ENCODE results near the gene FAM210A. TPM values are rescaled to one million over a fixed set of nuclear protein-coding genes. Genes with fewer than 3 reads are reported as not detected.

FAM210A gene
- total RNA-seq, 1 donor from 2014 or later: 13.1 TPM

DNA sequence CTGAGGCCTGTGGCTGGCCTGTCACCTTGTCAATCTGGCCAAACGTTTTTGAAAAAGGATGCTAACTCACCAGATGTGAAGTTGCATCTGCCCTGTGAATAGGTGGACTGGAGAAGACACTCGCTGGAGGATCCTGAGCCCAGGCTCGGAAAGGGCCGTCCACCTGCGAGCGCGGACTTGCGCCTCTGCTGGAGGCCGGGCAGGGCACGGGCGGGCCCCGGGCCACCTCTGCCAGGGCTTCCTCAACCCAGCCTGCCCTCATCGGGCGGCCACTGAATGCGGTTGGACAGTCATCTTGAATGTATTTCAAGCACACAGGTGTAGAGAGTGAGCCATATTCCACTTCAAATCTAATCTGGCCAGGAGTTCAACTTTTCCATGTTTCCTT, 83.9 kb downstream of the FAM210A start:
- Histone ChIP-seq H3K4me3 (no peak overlapping the region), H3K9me3 (no peaks in the 10 kb centered on the region), H3K4me1 (peaks cover 13% of the 10 kb centered on the region), H3K36me3 (no peaks in the 10 kb centered on the region), H3K27me3 (no peaks in the 10 kb centered on the region), H3K27ac (no peak overlapping the region)
- intact Hi-C loops (cut with DNase I): no loop called here
- DNase-seq (no peak), ATAC-seq (no peak)
- TF ChIP-seq, protein P1, sequence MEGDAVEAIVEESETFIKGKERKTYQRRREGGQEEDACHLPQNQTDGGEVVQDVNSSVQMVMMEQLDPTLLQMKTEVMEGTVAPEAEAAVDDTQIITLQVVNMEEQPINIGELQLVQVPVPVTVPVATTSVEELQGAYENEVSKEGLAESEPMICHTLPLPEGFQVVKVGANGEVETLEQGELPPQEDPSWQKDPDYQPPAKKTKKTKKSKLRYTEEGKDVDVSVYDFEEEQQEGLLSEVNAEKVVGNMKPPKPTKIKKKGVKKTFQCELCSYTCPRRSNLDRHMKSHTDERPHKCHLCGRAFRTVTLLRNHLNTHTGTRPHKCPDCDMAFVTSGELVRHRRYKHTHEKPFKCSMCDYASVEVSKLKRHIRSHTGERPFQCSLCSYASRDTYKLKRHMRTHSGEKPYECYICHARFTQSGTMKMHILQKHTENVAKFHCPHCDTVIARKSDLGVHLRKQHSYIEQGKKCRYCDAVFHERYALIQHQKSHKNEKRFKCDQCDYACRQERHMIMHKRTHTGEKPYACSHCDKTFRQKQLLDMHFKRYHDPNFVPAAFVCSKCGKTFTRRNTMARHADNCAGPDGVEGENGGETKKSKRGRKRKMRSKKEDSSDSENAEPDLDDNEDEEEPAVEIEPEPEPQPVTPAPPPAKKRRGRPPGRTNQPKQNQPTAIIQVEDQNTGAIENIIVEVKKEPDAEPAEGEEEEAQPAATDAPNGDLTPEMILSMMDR (IDR thresholded peaks at IDR 0.05): no peak

DNA sequence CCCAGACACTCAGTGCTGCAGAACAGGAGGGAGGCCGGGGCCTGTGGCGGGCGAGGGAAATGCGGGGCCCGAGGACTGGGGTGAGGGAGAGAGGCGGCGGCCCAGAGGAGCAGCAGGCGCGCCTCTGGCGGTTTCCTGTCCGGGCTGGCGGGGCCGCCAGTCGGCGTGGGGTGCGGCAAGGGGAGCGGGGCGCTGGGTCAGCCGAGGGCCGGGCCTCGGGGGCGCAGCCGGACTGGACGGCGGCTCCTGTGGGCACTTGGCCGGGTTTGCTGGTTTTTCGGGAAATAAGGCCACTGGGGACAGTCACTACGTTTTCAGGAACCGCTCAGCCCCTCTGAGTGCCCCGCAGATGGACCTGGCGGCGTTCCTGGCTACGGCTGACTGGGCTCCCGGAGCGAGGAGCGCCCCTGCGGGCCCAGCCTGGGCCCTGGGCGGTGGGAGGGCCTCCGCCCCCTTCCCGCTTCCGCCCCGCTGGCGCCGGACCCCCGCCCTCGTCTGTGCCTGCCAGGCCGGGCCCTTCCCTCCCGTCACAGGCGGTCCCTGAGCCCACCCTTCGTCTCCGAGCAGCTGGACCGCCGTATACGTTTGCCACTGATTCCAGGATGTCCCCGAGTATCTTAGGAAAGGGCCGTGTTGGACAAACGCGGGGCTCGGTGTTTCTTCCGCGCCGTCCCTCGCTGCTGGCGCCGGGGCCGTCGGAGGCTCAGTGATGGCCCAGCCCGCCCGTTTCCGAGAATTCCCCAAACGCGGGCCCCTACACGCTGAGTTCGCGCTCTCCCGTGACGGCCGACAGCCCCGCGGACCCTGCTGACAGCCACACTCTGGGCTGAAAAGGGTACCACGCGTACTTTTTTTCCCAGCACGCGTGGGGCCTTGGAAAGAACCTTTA, 84.6 kb downstream of the FAM210A start:
- H3K9me3 ChIP-seq: no peaks in the 10 kb centered on the region
- peak overlapping the region; percentile 32 for H3K27ac ChIP-seq
- peak; percentile 77 for ATAC-seq
- H3K27me3 ChIP-seq: no peaks in the 10 kb centered on the region
- intact Hi-C loops (cut with DNase I): no loop called here
- H3K4me1 ChIP-seq: peaks cover 13% of the 10 kb centered on the region
- H3K36me3 ChIP-seq: no peaks in the 10 kb centered on the region
- TF ChIP-seq, protein P1 (IDR thresholded peaks at IDR 0.05): no peak
- peak overlapping the region; percentile 40 for H3K4me3 ChIP-seq
- no peak for DNase-seq

DNA sequence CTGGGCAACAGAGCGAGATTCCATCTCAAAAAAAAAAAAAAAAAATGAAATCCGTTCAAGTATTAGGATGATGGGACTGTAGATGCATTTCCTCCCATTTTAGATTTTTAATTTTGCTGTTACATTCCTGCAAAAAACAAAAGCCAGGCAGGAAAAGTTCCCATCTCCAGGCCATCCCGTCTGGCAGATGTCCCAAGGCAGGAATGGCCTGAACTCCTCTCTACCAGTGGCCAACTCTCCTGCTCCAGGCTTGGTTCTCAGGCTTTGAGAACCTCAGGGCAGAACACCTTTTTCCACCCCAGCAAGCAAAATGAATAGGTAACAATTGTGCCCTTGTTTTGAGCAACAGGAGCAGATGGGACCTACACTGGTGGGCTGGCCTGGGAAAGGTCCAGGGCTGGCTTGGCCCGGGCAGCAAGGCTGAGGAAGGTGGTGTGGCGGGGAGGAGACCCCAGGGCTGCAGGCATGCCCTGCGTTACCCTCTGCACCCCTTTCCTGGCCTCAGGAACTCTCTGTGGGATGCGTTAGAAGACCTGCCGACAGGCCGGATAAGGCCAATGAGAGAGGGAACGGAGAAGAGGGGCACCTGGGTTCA, 86.0 kb downstream of the FAM210A start:
- intact Hi-C loops (cut with DNase I): no loop called here
- no peak overlapping the region for H3K27ac ChIP-seq
- no peak overlapping the region for H3K4me3 ChIP-seq
- H3K27me3 ChIP-seq: no peaks in the 10 kb centered on the region
- ATAC-seq (no peak), DNase-seq (no peak)
- TF ChIP-seq, protein P1 (IDR thresholded peaks at IDR 0.05): no peak
- peaks cover 13% of the 10 kb centered on the region for H3K4me1 ChIP-seq
- no peaks in the 10 kb centered on the region for H3K36me3 ChIP-seq
- H3K9me3 ChIP-seq: no peaks in the 10 kb centered on the region

DNA sequence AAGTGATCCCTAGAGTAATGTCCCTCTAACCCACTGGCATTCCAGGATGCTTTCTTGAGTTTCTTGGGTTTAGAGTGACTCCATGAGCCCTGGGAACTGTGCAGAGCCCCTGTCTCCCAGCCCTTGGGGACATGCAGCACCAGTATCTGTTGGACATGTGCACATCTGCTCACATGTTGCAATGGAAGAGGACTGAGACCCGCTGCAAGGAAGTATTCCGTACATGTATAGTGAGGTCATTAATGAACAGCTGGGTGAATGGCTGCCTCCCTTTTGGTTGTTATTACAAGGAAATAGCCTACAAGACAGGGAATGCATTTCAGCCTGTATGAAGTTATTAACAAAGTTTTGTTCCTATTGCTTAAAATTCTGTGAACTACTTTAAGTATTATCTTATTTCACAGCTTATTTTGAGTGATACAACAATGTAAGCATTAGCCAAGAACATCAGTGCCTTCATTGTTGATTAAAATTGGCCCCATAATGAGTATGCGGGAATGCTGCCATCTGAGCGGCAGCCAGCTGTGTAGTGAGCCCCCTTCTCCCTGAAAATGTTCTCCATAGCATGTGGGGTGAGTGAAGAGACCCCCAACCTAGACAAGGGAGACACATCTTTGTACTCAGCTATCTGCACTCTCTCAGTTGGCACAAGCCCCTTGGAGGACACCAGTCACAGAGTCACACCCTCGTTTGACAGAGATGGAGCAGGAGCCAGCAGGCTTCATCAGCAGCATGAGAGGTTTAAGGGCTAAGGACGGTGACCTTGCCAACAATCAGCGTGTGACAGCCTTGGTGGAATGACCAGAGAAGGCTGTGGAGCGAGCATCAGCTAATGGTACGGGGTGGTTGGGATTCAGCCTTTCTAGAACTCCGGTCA, 87.4 kb downstream of the FAM210A start:
- no peak for DNase-seq
- Histone ChIP-seq H3K36me3 (no peaks in the 10 kb centered on the region), H3K27ac (no peak overlapping the region), H3K4me3 (no peak overlapping the region), H3K9me3 (no peaks in the 10 kb centered on the region), H3K27me3 (no peaks in the 10 kb centered on the region), H3K4me1 (peaks cover 13% of the 10 kb centered on the region)
- intact Hi-C loops (cut with DNase I): no loop called here
- no peak for ATAC-seq
- TF ChIP-seq, protein P1 (IDR thresholded peaks at IDR 0.05): no peak

DNA sequence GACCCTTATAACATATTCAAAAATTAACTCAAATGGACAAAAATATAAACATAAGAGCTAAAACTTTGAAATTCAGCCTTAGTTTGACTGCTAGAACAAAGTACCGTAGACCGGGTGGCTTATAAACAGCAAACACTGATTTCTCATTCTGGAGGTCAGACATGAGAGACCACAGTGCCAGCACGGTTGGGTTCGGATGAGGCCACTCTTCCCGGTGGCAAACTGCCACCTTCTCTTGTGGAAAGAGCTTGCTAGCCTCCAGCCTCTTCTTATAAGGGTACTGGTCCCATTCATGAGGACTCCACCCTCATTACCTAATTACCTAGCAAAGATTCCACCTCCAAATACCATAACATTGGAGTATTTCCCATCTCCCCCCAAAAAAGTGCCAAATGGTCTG, 91.3 kb downstream of the FAM210A start:
- no peak for ATAC-seq
- Histone ChIP-seq H3K36me3 (no peaks in the 10 kb centered on the region), H3K9me3 (no peaks in the 10 kb centered on the region), H3K4me1 (no peaks in the 10 kb centered on the region), H3K27ac (no peak overlapping the region), H3K4me3 (no peak overlapping the region), H3K27me3 (no peaks in the 10 kb centered on the region)
- TF ChIP-seq, protein P1 (IDR thresholded peaks at IDR 0.05): no peak
- DNase-seq: no peak
- intact Hi-C loops (cut with DNase I): no loop called here
